CD14-positive monocyte (primary cell): Measurements from ENCODE around the gene ARSK. TPM values are rescaled to one million over a fixed set of nuclear protein-coding genes. Genes with fewer than 3 reads are reported as not detected.

Source experiments
- DNase-seq, 3 donors: peaks; one replicate each; pipeline ENCODE4 v3.0.0-alpha.2; 2011 to 2022
- H2AFZ ChIP-seq: 2 replicates; pipeline ENCODE4 v1.6.0; 2012; ENCODE audit warnings: mild to moderate bottlenecking, low read depth, low read length, inconsistent platforms; ENCODE audit not compliant: insufficient read depth, poor library complexity, severe bottlenecking
- H3K27ac ChIP-seq, 2 donors: 1 replicate in 1 of 2; 2 replicates in 1 of 2; pipeline ENCODE4 v1.5.1; 2012 to 2013; ENCODE audit warnings: low read length in 2 of 2, control low read depth in 1 of 2, inconsistent platforms in 1 of 2, low read depth in 1 of 2, mild to moderate bottlenecking in 1 of 2
- H3K27me3 ChIP-seq, 2 donors: one replicate each; pipeline versions ENCODE4 v1.6.0 to v1.6.1; 2011 to 2013; ENCODE audit warnings: low read length in 2 of 2; ENCODE audit not compliant: control insufficient read depth in 2 of 2, insufficient read depth in 2 of 2
- H3K36me3 ChIP-seq, 2 donors: replicated peaks in 1 of 2; 1 replicate in 1 of 2; 2 replicates in 1 of 2; pipeline versions ENCODE4 v1.5.1 to v1.6.1; 2012 to 2013; ENCODE audit warnings: low read length in 2 of 2, control low read depth in 1 of 2, inconsistent platforms in 1 of 2, mild to moderate bottlenecking in 1 of 2; ENCODE audit not compliant: insufficient read depth in 2 of 2, control insufficient read depth in 1 of 2
- H3K4me1 ChIP-seq, 2 donors: 1 replicate in 1 of 2; 2 replicates in 1 of 2; pipeline versions ENCODE4 v1.5.1 to v1.6.1; 2012 to 2013; ENCODE audit warnings: low read length in 2 of 2, control low read depth in 1 of 2, inconsistent platforms in 1 of 2, mild to moderate bottlenecking in 1 of 2, moderate library complexity in 1 of 2; ENCODE audit not compliant: insufficient read depth in 2 of 2, control insufficient read depth in 1 of 2
- H3K4me2 ChIP-seq: replicated peaks from 2 replicates; pipeline ENCODE3; 2012; ENCODE audit warnings: low read length, moderate library complexity, mild to moderate bottlenecking; ENCODE audit not compliant: poor library complexity, severe bottlenecking; ENCODE audit errors: extremely low read depth
- H3K4me3 ChIP-seq, 3 experiments: fragments of 200-600 bp in 1 of 3; sonication (generic) in 1 of 3; replicated peaks in 1 of 3; 1 replicate in 2 of 3; 2 replicates in 1 of 3; pipeline ENCODE4 v1.5.1; 2011 to 2013; ENCODE audit warnings: low read length in 3 of 3, mild to moderate bottlenecking in 3 of 3, control low read depth in 2 of 3, low read depth in 2 of 3, inconsistent platforms in 1 of 3, moderate library complexity in 1 of 3
- H3K79me2 ChIP-seq: 2 replicates; pipeline ENCODE4 v1.6.0; 2012; ENCODE audit warnings: mild to moderate bottlenecking, control low read depth, inconsistent platforms, low read length, moderate library complexity; ENCODE audit not compliant: insufficient read depth
- H3K9ac ChIP-seq: 2 replicates; pipeline ENCODE4 v1.6.0; 2017; ENCODE audit warnings: low read length, mild to moderate bottlenecking; ENCODE audit not compliant: insufficient read depth, poor library complexity, severe bottlenecking
- H3K9me3 ChIP-seq, 2 donors: replicated peaks in 1 of 2; 1 replicate in 1 of 2; 2 replicates in 1 of 2; pipeline versions ENCODE4 v1.5.1 to v1.6.1; 2012 to 2013; ENCODE audit warnings: low read length in 2 of 2, control low read depth in 1 of 2; ENCODE audit not compliant: control insufficient read depth in 1 of 2, insufficient read depth in 1 of 2
- H4K20me1 ChIP-seq: 2 replicates; pipeline ENCODE4 v1.6.0; 2012; ENCODE audit warnings: mild to moderate bottlenecking, low read length, control low read depth, moderate library complexity; ENCODE audit not compliant: insufficient read depth
- H3K27ac Mint-ChIP-seq, 7 donors: one replicate each; pipeline ENCODE4 v1.8.0; 2020; ENCODE audit warnings: mild to moderate bottlenecking in 7 of 7, mixed read lengths in 7 of 7, moderate library complexity in 6 of 7, inconsistent platforms in 2 of 7
- H3K27me3 Mint-ChIP-seq, 3 donors: one replicate each; pipeline ENCODE4 v1.8.0; 2021 to 2022; ENCODE audit warnings: low read depth in 3 of 3, mild to moderate bottlenecking in 3 of 3, mixed read lengths in 3 of 3, moderate library complexity in 3 of 3, inconsistent platforms in 1 of 3
- H3K36me3 Mint-ChIP-seq, 2 donors: one replicate each; pipeline ENCODE4 v1.8.0; 2020; ENCODE audit warnings: mixed read lengths in 2 of 2, inconsistent platforms in 1 of 2, mild to moderate bottlenecking in 1 of 2
- H3K4me1 Mint-ChIP-seq: one replicate; pipeline ENCODE4 v1.8.0; 2020; ENCODE audit warnings: mild to moderate bottlenecking, mixed read lengths
- H3K4me3 Mint-ChIP-seq, 2 donors: one replicate each; pipeline ENCODE4 v1.8.0; 2020; ENCODE audit warnings: mild to moderate bottlenecking in 2 of 2, mixed read lengths in 2 of 2, moderate library complexity in 1 of 2
- H3K9me3 Mint-ChIP-seq, 7 donors: one replicate each; pipeline ENCODE4 v1.8.0; 2020 to 2022; ENCODE audit warnings: mixed read lengths in 7 of 7, mild to moderate bottlenecking in 6 of 7, moderate library complexity in 6 of 7, inconsistent platforms in 2 of 7
- CTCF ChIP-seq: fragments of 200-600 bp; IDR thresholded peaks from one replicate; pipeline ENCODE4 v1.8.0; 2022; ENCODE audit warnings: antibody characterized with exemption, mild to moderate bottlenecking
- WGBS: methylation state at CpG from one replicate; pipeline ENCODE4 v1.1.5; 2013; ENCODE audit warnings: missing lambda C conversion rate; ENCODE audit not compliant: insufficient coverage; 5-methylcytosine and 5-hydroxymethylcytosine counted together
- intact Hi-C, 2 donors: fragments of 100-400 bp; cut with micrococcal nuclease; formaldehyde crosslinking; loops; one replicate each; pipeline versions ENCODE4 v1.15.0 to v1.15.1; 2023
- polyA plus RNA-seq, 3 donors: library from polyadenylated mRNA; depleted of rRNA in 1 of 3; unstranded in 2 of 3; stranded (reverse) in 1 of 3; fragments of 300-500 nt in 2 of 3; fragments of >200 nt in 1 of 3; fragmentation: Illumina TruSeq in 2 of 3; gene quantifications; 1 replicate in 2 of 3; 2 replicates in 1 of 3; pipeline ENCODE4 v1.2.3, GENCODE V29; 2012 to 2021

The ARSK gene
- polyA plus RNA-seq, 3 donors: 0.67 to 1.3 (median 1.3) TPM

- Histone ChIP-seq H3K27ac (no peak overlapping the region), H3K4me3 (peak overlapping the region; percentile 4 to 81 (median 63)), H3K36me3 (no peaks in the 10 kb centered on the region), H4K20me1 (no peaks in the 10 kb centered on the region), H3K79me2 (no peaks in the 10 kb centered on the region), H3K9me3 (no peaks in the 10 kb centered on the region), H3K4me1 (peaks cover 25 to 38% of the 10 kb centered on the region in 2 donors), H3K4me2 (peak overlapping the region; percentile 99), H3K9ac (peak overlapping the region; percentile 37), H3K27me3 (peaks cover 22 to 25% of the 10 kb centered on the region in 2 donors), H2AFZ (peak overlapping the region; percentile 83)
- H3K9me3 Mint-ChIP-seq: peaks cover 0 to 4% (median 0%) of the 10 kb centered on the region in 7 donors
- WGBS: 1% methylated on average over 88 of the region's 92 CpGs
- peak in 2 of 3 donors; percentile 15 to 20 for DNase-seq
- intact Hi-C loops: no loop called here
- peak overlapping the region in 1 of 7 donors; percentile 50 for H3K27ac Mint-ChIP-seq
- TF ChIP-seq CTCF: no peak
- peaks cover 22 to 34% (median 24%) of the 10 kb centered on the region in 3 donors for H3K27me3 Mint-ChIP-seq
- peak overlapping the region; percentile 83 to 92 for H3K4me3 Mint-ChIP-seq
- H3K4me1 Mint-ChIP-seq: peaks cover 29% of the 10 kb centered on the region
- no peaks in the 10 kb centered on the region for H3K36me3 Mint-ChIP-seq
These were observed 66.3 kb downstream of the ARSK start for GRCh38 chr5:95620870-95621838.

DNA sequence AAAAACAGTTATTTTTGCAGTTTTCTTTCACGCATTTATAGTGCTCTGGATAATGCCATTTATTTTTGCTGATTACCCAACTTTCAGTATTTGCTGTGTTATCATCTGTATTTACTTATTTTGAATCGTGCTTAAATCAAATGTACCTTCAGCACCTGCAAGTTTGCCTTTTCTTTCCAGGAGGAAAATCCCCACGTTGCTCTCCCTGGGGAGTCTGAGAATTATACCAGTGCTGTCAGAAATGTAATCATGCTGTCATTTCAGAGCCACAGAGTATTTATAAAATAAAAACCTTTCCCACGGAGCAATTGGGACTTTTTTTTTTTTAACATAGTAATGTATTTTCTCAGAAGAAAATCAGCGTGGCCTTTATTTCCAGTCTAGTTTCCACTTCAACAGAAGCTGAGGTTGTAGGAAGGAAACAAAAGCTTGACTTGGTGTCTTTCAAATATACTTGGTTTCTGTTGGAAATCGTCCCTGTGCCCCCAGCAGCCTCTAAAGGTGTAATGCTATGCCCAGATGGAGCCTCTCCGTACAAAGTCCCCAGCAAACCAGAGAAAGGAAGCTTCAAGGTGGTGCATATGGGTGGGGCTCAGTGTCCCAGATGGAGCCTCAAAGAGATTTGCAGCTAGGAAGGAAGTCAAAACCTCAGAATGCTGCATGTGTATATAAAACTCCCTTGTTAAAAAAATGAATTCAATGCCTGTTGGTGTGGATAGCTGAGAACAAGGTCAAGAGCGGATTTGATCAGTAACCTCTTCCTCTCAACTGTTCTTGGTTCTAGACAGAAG is 67.1 kb downstream of the ARSK start:
- peaks cover 0 to 4% (median 0%) of the 10 kb centered on the region in 7 donors for H3K9me3 Mint-ChIP-seq
- H3K27ac Mint-ChIP-seq: no peak overlapping the region
- H3K9ac ChIP-seq: no peak overlapping the region
- peak overlapping the region; percentile 99 for H3K4me2 ChIP-seq
- intact Hi-C loops: no loop called here
- no peaks in the 10 kb centered on the region for H3K36me3 Mint-ChIP-seq
- peaks cover 29% of the 10 kb centered on the region for H3K4me1 Mint-ChIP-seq
- no peak for TF ChIP-seq CTCF
- no peak for DNase-seq
- peak overlapping the region; percentile 83 to 92 for H3K4me3 Mint-ChIP-seq
- peaks cover 22 to 34% (median 24%) of the 10 kb centered on the region in 3 donors for H3K27me3 Mint-ChIP-seq
- H3K4me1 ChIP-seq: peaks cover 25 to 38% of the 10 kb centered on the region in 2 donors
- H4K20me1 ChIP-seq: no peaks in the 10 kb centered on the region
- WGBS: 0% methylated on average over 2 of the region's 8 CpGs
- H3K27ac ChIP-seq: no peak overlapping the region
- H3K9me3 ChIP-seq: no peaks in the 10 kb centered on the region
- H3K36me3 ChIP-seq: no peaks in the 10 kb centered on the region
- H3K4me3 ChIP-seq: peak overlapping the region in 1 of 3 experiments; percentile 81
- H3K27me3 ChIP-seq: peaks cover 22 to 25% of the 10 kb centered on the region in 2 donors
- H2AFZ ChIP-seq: no peak overlapping the region
- H3K79me2 ChIP-seq: no peaks in the 10 kb centered on the region
